Activated CD8-positive, alpha-beta T cell treated with anti-CD3 and anti-CD28 coated beads, Interleukin-2, amount 10 ng/mL, durations not matched to agents 7 days and 5 days (primary cell): ENCODE results near the gene BLTP2. TPM values are rescaled to one million over a fixed set of nuclear protein-coding genes. Genes with fewer than 3 reads are reported as not detected.

Experiments used
- ATAC-seq: fragments of 150-1000 bp; cut with Tn5 transposase; one replicate; pipeline ENCODE4 v1.10.0; 2021; ENCODE audit warnings: moderate library complexity
- CTCF ChIA-PET: fragments of 350-600 bp; sonication (Branson Sonifier 250); formaldehyde crosslinking; loops from one replicate; lab custom pipeline; 2021; ENCODE audit warnings: antibody characterized with exemption; lab: Charles Lee
- POLR2A ChIA-PET: fragments of 350-600 bp; sonication (Branson Sonifier 250); formaldehyde crosslinking; loops from one replicate; lab custom pipeline; 2021; ENCODE audit warnings: antibody characterized with exemption; lab: Charles Lee
- DNase-seq: peaks from one replicate; pipeline ENCODE4 v3.0.0-alpha.2; 2020
- H3K27ac Mint-ChIP-seq: one replicate; pipeline ENCODE4 v1.8.0; 2021; ENCODE audit warnings: mild to moderate bottlenecking, mixed read lengths
- H3K27me3 Mint-ChIP-seq: one replicate; pipeline ENCODE4 v1.8.0; 2021; ENCODE audit warnings: low read depth, mixed read lengths
- H3K36me3 Mint-ChIP-seq: one replicate; pipeline ENCODE4 v1.8.0; 2021; ENCODE audit warnings: low read depth, mixed read lengths
- H3K4me1 Mint-ChIP-seq: one replicate; pipeline ENCODE4 v1.8.0; 2021; ENCODE audit warnings: low read depth, mixed read lengths
- H3K4me3 Mint-ChIP-seq: one replicate; pipeline ENCODE4 v1.8.0; 2021; ENCODE audit warnings: mild to moderate bottlenecking, mixed read lengths
- H3K9me3 Mint-ChIP-seq: one replicate; pipeline ENCODE4 v1.8.0; 2022; ENCODE audit warnings: mixed read lengths; ENCODE audit not compliant: insufficient read depth
- total RNA-seq, 2 experiments: library from RNA; stranded (reverse); gene quantifications; one replicate each; pipeline ENCODE4 v1.2.3, GENCODE V29; 2021

The BLTP2 gene
- total RNA-seq, 2 experiments from 2014 or later: 162 to 169 TPM

DNA sequence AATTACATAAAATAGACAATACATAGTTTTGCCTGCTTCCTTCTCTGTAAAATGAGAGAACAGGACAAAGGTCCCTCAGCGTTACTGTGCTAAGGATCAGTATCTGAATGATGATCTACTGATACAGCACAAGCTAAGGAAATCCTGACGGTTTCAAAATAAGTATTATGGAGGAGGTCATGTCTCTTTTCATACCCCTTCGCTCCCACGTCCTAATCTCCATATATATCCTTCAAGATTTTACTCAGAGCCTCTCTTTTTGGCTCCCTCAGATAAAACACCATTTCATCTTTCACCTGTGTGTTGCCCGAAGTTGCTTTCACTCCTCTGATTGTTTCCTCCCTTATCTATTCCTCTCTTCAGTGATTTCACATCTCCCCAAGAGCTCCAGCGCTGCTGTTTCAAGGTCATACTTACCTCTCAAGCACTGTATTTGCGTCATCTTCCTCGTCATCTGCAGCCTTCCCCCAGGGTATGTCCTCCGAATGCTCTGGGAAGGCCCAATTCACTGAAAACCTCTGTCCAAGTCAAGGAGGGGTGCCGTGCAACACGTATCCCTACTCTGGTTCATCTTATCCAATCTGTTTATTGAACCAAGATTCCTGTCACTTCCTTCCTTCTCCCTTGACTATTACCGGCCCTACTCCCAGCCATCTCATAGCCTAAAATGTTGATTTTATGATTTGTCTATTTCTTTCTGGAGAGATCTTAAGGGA is 1.2 kb upstream of the BLTP2 start:
- H3K4me1 Mint-ChIP-seq: peaks cover 36% of the 10 kb centered on the region
- POLR2A ChIA-PET: interaction anchor here (0.8 to 5.0 kb wide), 8 partner anchors 9 to 303 kb away, joined by 3 to 67 read pairs (median 5); partner anchors contain the start of genes PROCA1, RPL23A, SDF2 and SPAG5
- no peak for DNase-seq

DNA sequence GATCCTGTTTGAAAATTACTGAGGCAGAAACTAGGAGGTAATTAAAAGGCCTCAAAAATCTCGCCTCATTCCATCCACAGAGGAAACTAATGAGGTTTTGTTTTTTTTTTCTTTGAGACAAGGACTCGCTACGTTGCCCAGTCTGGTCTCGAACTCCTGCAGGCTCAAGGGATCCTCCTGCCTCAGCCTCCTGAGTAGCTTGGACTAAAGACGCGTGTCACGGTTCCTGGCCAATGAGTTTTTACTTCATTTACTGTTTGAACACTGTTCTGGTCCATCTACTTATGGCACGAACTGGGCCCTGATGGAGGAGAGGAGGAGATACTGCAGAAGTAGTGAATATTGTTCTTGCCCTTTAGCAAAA is 600 bp upstream of the BLTP2 start:
- H3K36me3 Mint-ChIP-seq: peaks cover 54% of the 10 kb centered on the region
- ChIA-PET POLR2A (interaction anchor here (0.5 to 5.0 kb wide), 15 partner anchors 11 to 307 kb away, joined by 3 to 67 read pairs (median 4); partner anchors contain the start of genes PROCA1, SDF2 and SUPT6H), CTCF (interaction anchor here (0.6 to 5.3 kb wide), 15 partner anchors 16 to 320 kb away, joined by 3 to 104 read pairs (median 4); partner anchors contain the start of genes ALDOC, NEK8, PIGS and PROCA1)
- ATAC-seq: no peak
- H3K4me3 Mint-ChIP-seq: peak overlapping the region; percentile 87
- H3K27me3 Mint-ChIP-seq: no peaks in the 10 kb centered on the region
- peaks cover 36% of the 10 kb centered on the region for H3K4me1 Mint-ChIP-seq
- peak; percentile 30 for DNase-seq
- peak overlapping the region; percentile 84 for H3K27ac Mint-ChIP-seq
- H3K9me3 Mint-ChIP-seq: no peaks in the 10 kb centered on the region

More for the DNA sequence above, 1.2 kb upstream of the BLTP2 start:
- Mint-ChIP-seq H3K4me3 (peak overlapping the region; percentile 87), H3K36me3 (peaks cover 51% of the 10 kb centered on the region), H3K27me3 (no peaks in the 10 kb centered on the region), H3K27ac (peak overlapping the region; percentile 84), H3K9me3 (no peaks in the 10 kb centered on the region)
- CTCF ChIA-PET: interaction anchor here (0.7 to 5.3 kb wide), 26 partner anchors 9 to 117 kb away, joined by 3 to 104 read pairs (median 4); partner anchors contain the start of genes NEK8, PIGS, PROCA1 and RPL23A
- no peak for ATAC-seq

DNA sequence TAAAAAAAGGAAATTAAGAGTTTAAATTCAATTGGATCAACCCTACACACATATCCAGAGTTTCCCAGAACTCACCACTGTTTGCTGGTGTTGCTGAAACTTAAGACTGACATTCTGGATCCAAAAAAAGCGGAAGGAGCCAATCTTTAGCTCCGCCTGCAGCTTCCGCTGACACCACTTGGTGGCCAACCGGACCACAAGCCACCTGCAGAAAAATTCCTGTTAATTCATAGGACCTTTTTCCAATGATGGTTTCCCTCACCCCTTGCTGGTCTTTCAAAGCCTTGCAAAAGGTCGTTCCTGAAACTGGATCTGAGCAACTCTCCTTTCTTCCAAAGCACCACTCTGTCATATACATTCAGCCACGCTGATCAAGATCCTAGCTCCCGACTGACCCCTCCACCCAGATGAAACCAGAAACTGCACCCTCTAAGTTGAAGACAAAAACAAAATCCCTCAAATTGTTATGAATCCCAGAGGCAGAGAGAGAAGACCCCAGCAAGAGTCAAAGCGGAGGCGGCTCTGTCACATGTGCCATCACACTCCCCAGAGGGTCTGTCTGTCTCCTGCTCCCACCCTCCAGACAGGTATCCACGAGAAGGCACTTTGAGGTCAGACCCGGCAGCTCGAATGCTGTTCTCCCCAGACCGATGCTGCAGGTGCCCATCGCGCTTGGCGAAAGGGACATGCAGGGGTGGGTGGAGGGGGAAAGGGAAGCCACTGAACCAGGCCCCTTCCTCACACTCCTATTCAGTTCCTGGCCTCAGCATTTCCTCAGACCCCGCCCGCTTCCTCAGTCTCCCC is 773 bp downstream of the BLTP2 start:
- H3K4me1 Mint-ChIP-seq: peaks cover 39% of the 10 kb centered on the region

DNA sequence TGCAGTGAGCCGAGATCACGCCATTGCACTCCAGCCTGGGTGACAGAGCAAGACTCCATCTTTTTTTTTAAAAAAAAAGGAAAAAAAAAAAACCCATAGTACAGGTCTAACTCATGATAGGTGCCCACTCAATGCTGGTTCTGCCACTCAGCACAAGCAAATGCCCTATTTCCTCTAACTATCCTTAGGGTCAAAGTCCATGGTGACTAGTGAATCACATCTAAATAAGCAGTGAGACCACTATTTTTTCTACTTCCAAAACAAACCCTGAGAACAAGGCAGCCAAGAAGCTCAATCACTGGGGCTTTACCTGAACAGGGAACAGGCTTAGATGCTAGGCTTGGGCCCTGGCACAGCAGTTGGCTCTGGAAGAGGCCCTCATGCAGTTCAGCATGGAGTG is 3.4 kb downstream of the BLTP2 start:
- peaks cover 67% of the 10 kb centered on the region for H3K36me3 Mint-ChIP-seq
- H3K27me3 Mint-ChIP-seq: no peaks in the 10 kb centered on the region
- H3K9me3 Mint-ChIP-seq: no peaks in the 10 kb centered on the region
- ATAC-seq: no peak
- no peak overlapping the region for H3K4me3 Mint-ChIP-seq
- no peak for DNase-seq
- ChIA-PET CTCF (no interaction called here), POLR2A (no interaction called here)
- H3K27ac Mint-ChIP-seq: no peak overlapping the region
- H3K4me1 Mint-ChIP-seq: peaks cover 34% of the 10 kb centered on the region

More for the DNA sequence above, 773 bp downstream of the BLTP2 start:
- CTCF ChIA-PET: interaction anchor here (0.7 to 5.3 kb wide), 29 partner anchors 9 to 502 kb away, joined by 3 to 104 read pairs (median 4); partner anchors contain the start of genes ALDOC, PIGS, PROCA1 and RPL23A
- Mint-ChIP-seq H3K27me3 (no peaks in the 10 kb centered on the region), H3K9me3 (no peaks in the 10 kb centered on the region), H3K27ac (peak overlapping the region; percentile 84), H3K4me3 (peak overlapping the region; percentile 87), H3K36me3 (peaks cover 60% of the 10 kb centered on the region)
- ATAC-seq (peak; percentile 6), DNase-seq (peak; percentile 61)
- POLR2A ChIA-PET: interaction anchor here (0.9 to 5.0 kb wide), 14 partner anchors 10 to 94 kb away, joined by 3 to 67 read pairs (median 4); partner anchors contain the start of genes PROCA1, RPL23A, SDF2 and SUPT6H

DNA sequence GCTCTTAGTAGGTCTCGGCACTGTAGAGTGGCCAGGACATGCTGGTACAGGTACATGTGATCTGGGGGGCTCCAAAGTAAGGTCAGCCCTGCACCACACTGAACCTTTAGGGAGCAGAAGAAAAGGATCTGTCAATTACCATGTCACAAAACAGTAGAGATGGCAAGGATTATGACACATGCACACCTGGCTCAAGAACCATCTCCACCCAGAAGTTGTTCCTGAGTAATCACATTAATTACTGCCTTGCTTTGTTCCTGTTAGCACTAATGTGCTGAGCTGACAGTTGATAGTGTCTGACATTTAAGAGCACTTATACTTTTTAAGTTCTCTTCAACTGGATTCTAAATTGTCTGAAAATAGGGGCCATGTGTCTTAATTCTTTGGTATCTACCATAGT is 9.5 kb downstream of the BLTP2 start:
- Mint-ChIP-seq H3K4me1 (peaks cover 11% of the 10 kb centered on the region), H3K36me3 (peaks cover 83% of the 10 kb centered on the region), H3K4me3 (no peak overlapping the region), H3K9me3 (no peaks in the 10 kb centered on the region), H3K27ac (no peak overlapping the region), H3K27me3 (no peaks in the 10 kb centered on the region)
- ChIA-PET CTCF (interaction anchor here (1.0 to 2.2 kb wide), 3 partner anchors 8 to 22 kb away, joined by 3 to 6 read pairs (median 5); no protein-coding TSS in a partner anchor), POLR2A (interaction anchor here (0.9 kb wide), 1 partner anchor 26 kb away, joined by 3 read pairs; the partner anchor contains the start of gene SDF2)
- ATAC-seq: no peak
- DNase-seq: no peak

DNA sequence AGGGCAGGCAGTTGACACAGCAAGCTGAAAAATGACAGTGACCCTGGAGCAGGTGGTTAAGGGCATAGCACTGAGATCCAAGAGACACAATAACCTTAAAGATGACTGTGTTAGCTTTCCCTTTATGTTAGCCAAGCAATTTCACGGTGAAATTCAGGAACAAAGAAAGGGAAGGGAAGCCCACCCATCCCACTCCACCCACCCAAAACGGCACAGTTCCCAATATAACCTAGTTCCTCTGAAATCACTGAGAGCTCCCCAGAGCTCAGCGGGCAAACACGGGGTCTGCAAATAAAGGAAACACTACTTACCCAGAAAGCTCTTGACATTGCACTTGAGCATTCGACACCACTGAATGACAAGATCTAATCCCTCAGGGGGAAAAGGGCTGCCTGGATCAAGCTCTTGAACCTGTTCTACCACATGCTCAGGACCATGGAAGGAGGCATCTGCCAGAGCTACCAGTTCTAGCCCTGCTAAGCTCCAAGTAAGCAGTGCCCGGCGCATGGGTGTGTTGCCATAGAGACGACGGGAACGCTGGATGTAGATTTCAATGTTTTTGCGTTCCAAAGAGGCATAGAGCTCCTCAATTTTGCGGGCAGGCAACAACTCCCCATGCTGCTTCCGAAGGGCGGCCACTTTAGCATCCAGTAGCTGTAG is 10.6 kb downstream of the BLTP2 start:
- Mint-ChIP-seq H3K27me3 (no peaks in the 10 kb centered on the region), H3K4me1 (peaks cover 9% of the 10 kb centered on the region), H3K36me3 (peaks cover 78% of the 10 kb centered on the region), H3K4me3 (no peak overlapping the region), H3K9me3 (no peaks in the 10 kb centered on the region), H3K27ac (no peak overlapping the region)
- ATAC-seq: no peak
- ChIA-PET POLR2A (interaction anchor here (1.3 kb wide), 1 partner anchor 10 kb away, joined by 6 read pairs; the partner anchor contains the start of gene BLTP2), CTCF (interaction anchor here (1.1 to 2.2 kb wide), 3 partner anchors 9 to 13 kb away, joined by 3 to 6 read pairs (median 3); no protein-coding TSS in a partner anchor)
- no peak for DNase-seq

DNA sequence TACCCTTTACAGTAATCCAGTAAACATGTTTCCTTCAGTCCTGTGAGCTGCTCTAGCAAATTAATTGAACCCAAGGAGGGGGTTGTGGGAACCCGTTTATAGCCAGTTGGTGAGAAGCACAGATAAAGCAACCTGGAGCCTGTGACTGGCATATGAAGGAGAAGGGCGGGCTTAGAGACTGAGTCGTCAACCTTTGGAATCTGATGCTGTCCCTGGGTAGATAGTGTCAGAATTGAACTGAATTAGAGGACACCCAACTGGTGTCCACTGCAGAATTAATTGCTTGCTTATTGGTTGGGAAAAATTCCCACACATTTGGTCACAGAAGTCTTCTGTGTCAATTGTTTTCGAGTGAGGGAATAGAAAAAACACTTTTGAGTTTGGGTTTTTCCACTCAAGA is 18.1 kb downstream of the BLTP2 start:
- Mint-ChIP-seq H3K4me3 (no peak overlapping the region), H3K9me3 (no peaks in the 10 kb centered on the region), H3K27ac (no peak overlapping the region), H3K4me1 (no peaks in the 10 kb centered on the region), H3K36me3 (peaks cover 55% of the 10 kb centered on the region), H3K27me3 (no peaks in the 10 kb centered on the region)
- CTCF ChIA-PET: no interaction called here
- no peak for DNase-seq
- POLR2A ChIA-PET: no interaction called here
- no peak for ATAC-seq

DNA sequence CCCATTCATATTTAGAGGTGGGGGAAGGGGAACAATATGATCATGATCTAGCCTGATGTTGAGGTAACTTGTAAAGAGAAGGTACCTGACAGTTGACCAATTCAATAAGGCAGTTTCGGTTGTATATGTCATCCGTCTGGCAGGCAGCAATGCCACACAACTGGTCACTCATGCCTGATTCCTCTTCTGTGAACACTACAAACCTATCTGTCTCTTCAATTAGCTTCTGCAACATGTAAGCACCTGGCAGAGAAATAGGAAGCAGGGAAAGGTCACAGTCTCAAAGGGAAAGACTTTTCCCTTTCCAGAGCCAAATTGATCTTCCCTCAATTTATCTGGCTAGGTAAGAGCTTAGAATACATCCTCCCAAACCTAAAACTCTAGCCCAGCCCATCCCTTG is 20.8 kb downstream of the BLTP2 start:
- H3K36me3 Mint-ChIP-seq: peaks cover 67% of the 10 kb centered on the region
- H3K4me1 Mint-ChIP-seq: no peaks in the 10 kb centered on the region
- H3K9me3 Mint-ChIP-seq: no peaks in the 10 kb centered on the region
- POLR2A ChIA-PET: interaction anchor here (1.6 kb wide), 1 partner anchor 20 kb away, joined by 6 read pairs; the partner anchor contains the start of gene BLTP2
- no peaks in the 10 kb centered on the region for H3K27me3 Mint-ChIP-seq
- DNase-seq: no peak
- CTCF ChIA-PET: interaction anchor here (0.6 to 2.7 kb wide), 3 partner anchors 10 to 22 kb away, joined by 3 to 14 read pairs (median 3); partner anchors contain the start of gene RSKR
- ATAC-seq: no peak
- H3K4me3 Mint-ChIP-seq: no peak overlapping the region
- H3K27ac Mint-ChIP-seq: no peak overlapping the region

DNA sequence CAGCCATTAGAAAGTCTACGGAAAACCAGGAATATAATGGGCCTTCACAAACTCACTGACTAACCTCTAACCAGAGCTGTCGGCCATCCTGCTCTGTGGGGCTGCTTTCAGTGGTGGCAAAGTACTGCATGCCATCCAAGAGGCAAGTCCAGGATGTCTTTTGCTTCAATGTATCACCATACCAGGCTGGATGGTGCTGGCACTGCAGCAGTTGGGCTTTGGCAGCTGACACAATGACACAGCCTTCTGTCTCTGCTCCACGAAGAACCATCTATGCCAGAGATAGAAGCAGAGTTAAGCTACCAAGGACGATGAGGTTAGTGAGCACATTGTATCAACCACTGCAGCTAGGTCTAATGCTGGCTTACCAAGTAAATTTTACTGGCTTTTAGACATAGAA is 21.3 kb downstream of the BLTP2 start:
- Mint-ChIP-seq H3K9me3 (no peaks in the 10 kb centered on the region), H3K27ac (no peak overlapping the region), H3K4me3 (no peak overlapping the region), H3K27me3 (no peaks in the 10 kb centered on the region), H3K36me3 (peaks cover 71% of the 10 kb centered on the region), H3K4me1 (no peaks in the 10 kb centered on the region)
- ChIA-PET CTCF (interaction anchor here (0.6 to 2.7 kb wide), 3 partner anchors 10 to 22 kb away, joined by 3 to 14 read pairs (median 3); partner anchors contain the start of gene RSKR), POLR2A (interaction anchor here (0.7 to 1.6 kb wide), 2 partner anchors 20 to 51 kb away, joined by 6 read pairs; partner anchors contain the start of gene BLTP2)
- ATAC-seq (no peak), DNase-seq (no peak)

DNA sequence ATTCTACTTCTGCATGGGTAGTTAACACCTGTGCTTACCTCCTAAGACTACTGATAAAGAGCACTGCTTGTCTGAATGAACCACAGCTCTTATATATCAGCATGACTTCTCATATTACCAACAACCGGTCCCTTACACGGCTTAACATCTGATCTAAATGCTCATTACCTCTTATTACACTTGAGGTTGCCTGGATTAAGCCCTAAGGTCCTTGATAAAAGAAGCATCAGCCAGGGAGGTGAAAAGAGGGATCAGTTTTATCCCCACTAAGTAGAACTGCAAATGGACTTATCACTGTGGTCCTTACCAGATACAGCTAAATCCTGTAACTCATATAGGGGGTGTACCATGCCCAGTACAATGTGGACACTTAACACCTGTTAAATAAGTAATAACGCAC is 22.8 kb downstream of the BLTP2 start:
- Mint-ChIP-seq H3K27me3 (no peaks in the 10 kb centered on the region), H3K9me3 (no peaks in the 10 kb centered on the region), H3K27ac (no peak overlapping the region), H3K36me3 (peaks cover 71% of the 10 kb centered on the region), H3K4me1 (no peaks in the 10 kb centered on the region), H3K4me3 (no peak overlapping the region)
- DNase-seq (no peak), ATAC-seq (no peak)
- CTCF ChIA-PET: no interaction called here
- POLR2A ChIA-PET: no interaction called here
